HG02870 (cell line): Measurements from ENCODE around the gene TEX13D.
"Not testable (repeated sequence)": the region's sequence is repeated elsewhere in the genome, so short reads cannot be mapped to it uniquely, and the experiment has no call there.

Source experiments
- ATAC-seq: cut with Tn5 transposase; IDR thresholded peaks from one replicate; pipeline ENCODE4 v1.9.1; 2021; ENCODE audit warnings: mild to moderate bottlenecking, moderate library complexity; ENCODE audit not compliant: unreplicated experiment

TEX13D gene

GRCh38 chrX:124332481-124333424 is at the start of gene TEX13D:
TSS of gene TEX13D (plus strand) at chrX:124332660. CDS start at chrX:124332918, 258 bp downstream.
- no peak for ATAC-seq

- ATAC-seq = no peak
Observed at GRCh38 chrX:124289443-124289842, 43.0 kb upstream of the TEX13D start.

GRCh38 chrX:124293810-124294209 is 38.6 kb upstream of the TEX13D start:
- ATAC-seq = no peak

GRCh38 chrX:124299323-124299722 is 33.1 kb upstream of the TEX13D start:
- not testable (repeated sequence) for ATAC-seq

- no peak for ATAC-seq
Observed at GRCh38 chrX:124300405-124300804, 32.1 kb upstream of the TEX13D start.

- no peak for ATAC-seq
Observed at GRCh38 chrX:124307253-124307907, 25.1 kb upstream of the TEX13D start.

GRCh38 chrX:124325732-124326131 is 6.7 kb upstream of the TEX13D start:
- ATAC-seq = no peak

GRCh38 chrX:124328765-124329164 is 3.7 kb upstream of the TEX13D start:
- no peak for ATAC-seq

- no peak for ATAC-seq
Observed at GRCh38 chrX:124333862-124334261, 1.4 kb downstream of the TEX13D start.

GRCh38 chrX:124334555-124334954 is 2.1 kb downstream of the TEX13D start:
- ATAC-seq = not testable (repeated sequence)

GRCh38 chrX:124335598-124335997 is 3.1 kb downstream of the TEX13D start:
- ATAC-seq = no peak

- no peak for ATAC-seq
Observed at GRCh38 chrX:124337916-124338315, 5.5 kb downstream of the TEX13D start.

GRCh38 chrX:124338733-124339514 is 6.5 kb downstream of the TEX13D start:
- ATAC-seq = no peak

GRCh38 chrX:124341396-124342132 is 9.1 kb downstream of the TEX13D start:
- no peak for ATAC-seq

- no peak for ATAC-seq
Observed at GRCh38 chrX:124342174-124342867, 9.9 kb downstream of the TEX13D start.

- no peak for ATAC-seq
Observed at GRCh38 chrX:124343016-124343415, 10.6 kb downstream of the TEX13D start.

- ATAC-seq = no peak
Observed at GRCh38 chrX:124344246-124344645, 11.8 kb downstream of the TEX13D start.

- ATAC-seq = no peak
Observed at GRCh38 chrX:124346117-124346876, 13.8 kb downstream of the TEX13D start, which contains the start of gene SH2D1A. TSS of gene SH2D1A (plus strand) at chrX:124346563. CDS start at chrX:124346643, 80 bp downstream.

- no peak for ATAC-seq
Observed at GRCh38 chrX:124346877-124347241, 14.4 kb downstream of the TEX13D start.
